Coronary artery (tissue), 2 donors: Measurements from ENCODE around the gene ANKS1A.
A peak's percentile ranks its signal among the peaks of the same experiment; 100 is the strongest.

Experiments
- DNase-seq: peaks from one replicate; pipeline ENCODE4 v3.0.0-alpha.2; 2017; ENCODE audit warnings: low spot score
- H3K27ac ChIP-seq, 2 donors: fragments of 200-600 bp; sonication (generic); one replicate each; pipeline ENCODE4 v1.5.1; 2016 to 2019
- H3K4me3 ChIP-seq: fragments of 200-600 bp; sonication (generic); 2 replicates; pipeline ENCODE4 v1.5.1; 2016; ENCODE audit warnings: mild to moderate bottlenecking, moderate library complexity
- TF ChIP-seq, protein P1 (sequence below): fragments of 200-600 bp; sonication (generic); IDR thresholded peaks from one replicate; pipeline ENCODE4 v1.5.1; 2019; ENCODE audit warnings: antibody characterized with exemption

The ANKS1A gene

DNA sequence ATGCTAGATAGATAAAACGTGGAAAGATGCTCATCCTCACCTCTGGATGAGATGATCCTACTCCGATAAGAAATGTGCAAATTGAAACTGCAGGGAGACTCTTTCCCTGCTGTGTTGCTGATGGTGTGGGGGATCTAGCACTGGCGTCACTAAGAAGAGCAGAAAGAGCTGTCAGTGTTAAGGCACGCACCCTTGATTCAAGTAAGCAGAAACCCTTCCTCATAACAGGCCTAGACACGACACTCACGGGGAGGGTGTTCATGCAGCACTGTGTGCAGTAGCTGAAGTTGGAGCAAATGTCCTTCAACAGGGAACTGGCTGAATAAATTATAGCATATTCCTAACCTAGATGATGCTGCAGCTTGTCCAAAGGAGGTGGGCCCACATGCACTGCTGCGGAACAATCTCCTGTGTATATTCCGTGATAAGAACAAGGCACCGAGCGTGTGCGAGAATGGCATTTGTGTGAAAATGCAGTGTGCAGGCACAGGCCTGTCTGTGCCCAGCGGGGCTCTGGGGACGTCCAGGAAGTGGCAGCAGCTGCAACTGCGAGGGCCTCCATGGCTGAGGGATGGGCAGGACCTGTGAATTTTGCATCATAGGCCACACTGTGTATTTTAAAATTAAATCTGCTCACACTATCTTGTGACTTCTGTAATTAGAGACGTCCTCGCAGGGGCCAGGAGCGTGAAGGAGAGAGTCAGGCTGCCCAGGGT lies 188.1 kb downstream of the ANKS1A start:
- Histone ChIP-seq H3K27ac (no peak overlapping the region), H3K4me3 (no peak overlapping the region)
- no peak for DNase-seq
- TF ChIP-seq, protein P1, sequence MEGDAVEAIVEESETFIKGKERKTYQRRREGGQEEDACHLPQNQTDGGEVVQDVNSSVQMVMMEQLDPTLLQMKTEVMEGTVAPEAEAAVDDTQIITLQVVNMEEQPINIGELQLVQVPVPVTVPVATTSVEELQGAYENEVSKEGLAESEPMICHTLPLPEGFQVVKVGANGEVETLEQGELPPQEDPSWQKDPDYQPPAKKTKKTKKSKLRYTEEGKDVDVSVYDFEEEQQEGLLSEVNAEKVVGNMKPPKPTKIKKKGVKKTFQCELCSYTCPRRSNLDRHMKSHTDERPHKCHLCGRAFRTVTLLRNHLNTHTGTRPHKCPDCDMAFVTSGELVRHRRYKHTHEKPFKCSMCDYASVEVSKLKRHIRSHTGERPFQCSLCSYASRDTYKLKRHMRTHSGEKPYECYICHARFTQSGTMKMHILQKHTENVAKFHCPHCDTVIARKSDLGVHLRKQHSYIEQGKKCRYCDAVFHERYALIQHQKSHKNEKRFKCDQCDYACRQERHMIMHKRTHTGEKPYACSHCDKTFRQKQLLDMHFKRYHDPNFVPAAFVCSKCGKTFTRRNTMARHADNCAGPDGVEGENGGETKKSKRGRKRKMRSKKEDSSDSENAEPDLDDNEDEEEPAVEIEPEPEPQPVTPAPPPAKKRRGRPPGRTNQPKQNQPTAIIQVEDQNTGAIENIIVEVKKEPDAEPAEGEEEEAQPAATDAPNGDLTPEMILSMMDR, result no peak

DNA sequence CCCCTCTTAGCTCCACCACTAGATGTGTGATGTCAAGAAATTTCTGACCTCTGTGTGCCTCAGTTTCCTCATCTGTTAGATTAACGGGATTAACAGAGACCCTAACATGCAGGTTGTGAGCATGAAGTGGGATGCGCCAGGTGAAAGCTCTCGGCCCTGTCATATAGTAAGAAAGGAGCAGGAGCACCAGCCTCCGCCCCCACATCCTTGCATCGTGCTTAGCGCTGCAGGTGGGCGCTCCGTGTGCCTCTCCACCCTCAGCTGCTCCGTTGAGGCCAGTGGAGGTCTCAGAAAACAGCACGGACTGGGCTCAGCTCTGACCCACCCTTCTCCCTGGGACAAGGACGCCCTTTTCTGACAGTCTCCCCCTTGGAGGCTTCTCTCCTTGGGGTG lies 188.7 kb downstream of the ANKS1A start:
- no peak for DNase-seq
- TF ChIP-seq, protein P1, result no peak
- no peak overlapping the region for H3K4me3 ChIP-seq
- H3K27ac ChIP-seq, result no peak overlapping the region

DNA sequence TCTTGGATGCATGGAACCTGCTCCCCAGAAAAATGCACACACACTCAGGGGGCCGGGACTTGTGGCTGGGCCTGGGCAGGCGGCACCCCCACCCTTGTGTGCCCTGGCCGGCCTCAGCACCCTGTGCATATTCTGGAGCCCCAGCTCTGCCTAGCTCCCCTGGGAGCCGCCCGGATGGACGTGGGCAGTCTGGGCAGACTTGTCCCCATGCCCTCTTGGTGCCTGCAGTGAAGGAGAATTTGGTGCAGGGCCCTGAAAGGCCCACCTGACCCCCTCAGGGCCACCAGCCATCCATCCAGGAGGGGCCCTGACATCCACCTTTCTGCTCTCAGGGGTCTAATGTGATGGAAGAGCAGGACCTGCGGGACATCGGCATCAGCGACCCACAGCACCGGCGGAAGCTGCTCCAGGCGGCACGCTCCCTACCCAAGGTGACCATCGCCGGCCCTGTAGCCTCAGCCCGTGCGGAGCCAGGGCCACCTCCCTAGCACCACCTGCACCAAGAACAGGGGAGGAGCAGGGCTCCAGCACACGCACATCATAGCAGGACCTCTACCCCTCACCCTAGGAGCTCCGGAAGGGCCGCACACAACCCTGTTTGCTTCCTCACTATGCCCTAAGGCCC lies 189.3 kb downstream of the ANKS1A start:
- Histone ChIP-seq H3K4me3 (no peak overlapping the region), H3K27ac (no peak overlapping the region)
- no peak for DNase-seq
- TF ChIP-seq, protein P1, result no peak

DNA sequence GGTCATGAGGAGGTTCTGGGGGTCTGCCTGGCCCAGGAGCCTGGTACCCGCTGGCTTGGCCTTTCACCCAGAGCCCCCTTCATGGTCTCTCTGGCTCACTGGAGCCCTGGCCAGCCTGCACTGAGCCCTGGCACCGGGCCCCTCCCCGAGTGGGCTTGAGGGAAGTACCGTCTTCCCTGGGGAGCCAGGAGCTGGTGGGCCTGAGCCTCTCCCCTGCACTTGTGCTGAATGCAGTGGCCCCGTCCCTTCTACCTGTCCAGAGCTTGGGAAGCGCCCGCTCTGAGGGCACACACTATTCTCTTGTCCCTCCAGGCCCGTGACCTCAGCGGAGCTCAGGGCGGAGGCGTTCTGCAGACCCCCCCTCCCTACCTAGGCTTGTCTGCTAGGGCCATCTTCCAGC lies 189.8 kb downstream of the ANKS1A start:
- Histone ChIP-seq H3K27ac (no peak overlapping the region), H3K4me3 (no peak overlapping the region)
- TF ChIP-seq, protein P1, result no peak
- no peak for DNase-seq

DNA sequence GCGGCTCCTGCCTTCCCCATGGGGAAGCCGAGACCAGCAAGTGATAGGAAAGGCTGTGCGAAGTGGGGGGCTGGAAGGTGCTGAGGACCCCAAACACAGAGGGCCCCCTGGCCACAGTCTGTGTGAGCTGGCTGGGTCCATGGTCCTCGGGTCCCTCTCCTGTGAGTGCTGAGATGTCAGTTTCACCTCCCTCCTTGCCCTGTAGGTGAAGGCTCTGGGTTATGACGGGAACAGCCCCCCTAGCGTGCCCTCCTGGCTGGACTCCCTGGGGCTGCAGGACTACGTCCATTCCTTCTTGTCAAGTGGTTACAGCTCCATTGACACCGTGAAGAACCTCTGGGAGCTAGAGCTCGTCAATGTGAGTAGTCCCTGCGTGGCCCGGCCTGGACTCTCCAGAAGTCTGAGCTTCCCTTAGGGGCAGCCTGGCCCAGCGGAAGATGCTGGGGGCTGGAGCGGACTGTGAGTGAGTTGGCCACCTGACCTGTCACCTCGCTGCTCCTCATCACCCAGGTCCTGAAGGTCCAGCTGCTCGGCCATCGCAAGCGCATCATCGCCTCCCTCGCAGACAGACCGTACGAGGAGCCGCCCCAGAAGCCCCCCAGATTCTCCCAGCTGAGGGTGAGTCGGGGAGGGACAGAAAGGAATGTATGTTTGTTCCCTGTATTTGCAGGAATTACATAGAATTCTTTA lies 190.4 kb downstream of the ANKS1A start:
- TF ChIP-seq, protein P1, result no peak
- H3K4me3 ChIP-seq, result no peak overlapping the region
- DNase-seq, result peak; percentile 58
- H3K27ac ChIP-seq, result no peak overlapping the region

DNA sequence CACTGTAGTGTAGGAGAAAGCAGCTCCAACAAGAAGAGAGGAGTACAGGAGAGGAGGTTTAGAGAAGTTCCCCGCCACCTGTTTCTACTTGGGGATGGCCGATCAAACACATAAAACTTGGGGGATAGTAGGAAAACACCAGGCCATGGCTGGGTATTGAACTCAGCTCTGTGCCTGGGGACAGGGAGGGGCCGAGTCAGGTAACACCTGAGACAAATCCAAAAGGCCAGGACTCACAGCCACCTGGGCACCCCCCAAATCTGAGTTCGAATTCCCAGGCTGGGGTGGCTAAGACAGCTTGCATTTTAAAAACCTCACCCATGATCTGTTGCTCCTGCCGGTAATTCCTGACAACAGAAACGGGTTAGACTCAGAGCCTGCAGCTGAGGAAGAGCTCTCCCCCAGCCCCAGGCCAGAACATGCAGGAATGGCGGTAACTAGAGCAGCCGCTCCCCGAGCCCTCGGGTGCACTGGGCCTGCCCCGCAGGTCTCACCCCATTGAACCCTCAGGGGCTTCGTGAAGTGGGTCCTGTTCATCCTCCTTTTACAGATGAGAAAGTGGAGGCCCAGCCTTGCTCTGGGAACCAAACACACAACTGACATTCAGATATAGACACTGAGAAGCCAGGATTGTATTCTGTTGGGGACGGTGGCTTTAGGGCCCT lies 191.1 kb downstream of the ANKS1A start:
- TF ChIP-seq, protein P1, result no peak
- no peak overlapping the region for H3K4me3 ChIP-seq
- H3K27ac ChIP-seq, result no peak overlapping the region
- DNase-seq, result peak; percentile 52
